Measurements from ENCODE around the gene AKT1. TPM values are rescaled to one million over a fixed set of nuclear protein-coding genes. Genes with fewer than 3 reads are reported as not detected.

AKT1 gene
- total RNA-seq, 1 donor from 2014 or later = 112 TPM

DNA sequence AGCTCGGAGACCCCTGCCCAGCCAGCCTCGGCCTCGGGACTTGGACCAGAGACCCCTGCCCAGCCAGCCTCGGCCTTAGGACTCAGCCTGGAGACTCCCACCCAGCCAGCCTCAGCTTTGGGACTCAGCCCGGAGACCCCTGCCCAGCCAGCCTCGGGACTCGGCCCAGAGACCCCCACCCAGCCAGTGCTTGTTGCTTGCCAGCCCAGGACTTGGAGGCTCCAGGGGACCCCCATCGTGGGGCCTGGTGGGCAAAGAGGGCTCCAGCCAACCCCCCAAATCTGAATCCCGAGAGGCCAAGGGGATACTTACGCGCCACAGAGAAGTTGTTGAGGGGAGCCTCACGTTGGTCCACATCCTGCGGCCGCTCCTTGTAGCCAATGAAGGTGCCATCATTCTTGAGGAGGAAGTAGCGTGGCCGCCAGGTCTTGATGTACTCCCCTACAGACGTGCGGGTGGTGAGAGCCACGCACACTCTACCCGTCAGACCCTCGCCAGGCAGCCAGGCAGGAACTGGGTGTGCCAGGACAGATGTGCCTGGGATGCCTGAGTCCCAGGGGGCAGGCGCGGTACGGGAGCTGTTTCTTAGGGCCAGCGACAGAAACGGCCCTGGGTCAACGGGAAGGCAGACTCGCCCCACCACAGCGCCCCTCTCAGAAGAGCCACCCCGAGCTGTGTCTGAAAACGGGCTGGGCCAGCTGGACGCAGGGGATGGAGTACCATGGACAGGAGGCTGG lies 15.6 kb downstream of the AKT1 start:
- intact Hi-C loops (cut with DNase I) = no loop called here
- DNase-seq (ENCODE audit: low spot score in 2 of 2) = no peak
- Histone ChIP-seq H3K9me3 (no peaks in the 10 kb centered on the region), H3K4me1 (peaks cover 0 to under 1% of the 10 kb centered on the region in 2 donors), H3K4me3 (no peak overlapping the region), H3K27ac (no peak overlapping the region), H3K27me3 (no peaks in the 10 kb centered on the region), H3K36me3 (peaks cover 36 to 39% of the 10 kb centered on the region in 2 donors)
- TF ChIP-seq, protein P1, sequence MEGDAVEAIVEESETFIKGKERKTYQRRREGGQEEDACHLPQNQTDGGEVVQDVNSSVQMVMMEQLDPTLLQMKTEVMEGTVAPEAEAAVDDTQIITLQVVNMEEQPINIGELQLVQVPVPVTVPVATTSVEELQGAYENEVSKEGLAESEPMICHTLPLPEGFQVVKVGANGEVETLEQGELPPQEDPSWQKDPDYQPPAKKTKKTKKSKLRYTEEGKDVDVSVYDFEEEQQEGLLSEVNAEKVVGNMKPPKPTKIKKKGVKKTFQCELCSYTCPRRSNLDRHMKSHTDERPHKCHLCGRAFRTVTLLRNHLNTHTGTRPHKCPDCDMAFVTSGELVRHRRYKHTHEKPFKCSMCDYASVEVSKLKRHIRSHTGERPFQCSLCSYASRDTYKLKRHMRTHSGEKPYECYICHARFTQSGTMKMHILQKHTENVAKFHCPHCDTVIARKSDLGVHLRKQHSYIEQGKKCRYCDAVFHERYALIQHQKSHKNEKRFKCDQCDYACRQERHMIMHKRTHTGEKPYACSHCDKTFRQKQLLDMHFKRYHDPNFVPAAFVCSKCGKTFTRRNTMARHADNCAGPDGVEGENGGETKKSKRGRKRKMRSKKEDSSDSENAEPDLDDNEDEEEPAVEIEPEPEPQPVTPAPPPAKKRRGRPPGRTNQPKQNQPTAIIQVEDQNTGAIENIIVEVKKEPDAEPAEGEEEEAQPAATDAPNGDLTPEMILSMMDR (IDR thresholded peaks at IDR 0.05) = no peak

- intact Hi-C loops (cut with DNase I) = no loop called here
- no peaks in the 10 kb centered on the region for H3K27me3 ChIP-seq
- no peaks in the 10 kb centered on the region for H3K9me3 ChIP-seq
- no peaks in the 10 kb centered on the region for H3K4me1 ChIP-seq
- TF ChIP-seq, protein P1 (IDR thresholded peaks at IDR 0.05) = no peak
- DNase-seq (ENCODE audit: low spot score in 2 of 2) = no peak
- peaks cover 46 to 48% of the 10 kb centered on the region in 2 donors for H3K36me3 ChIP-seq
- H3K27ac ChIP-seq = no peak overlapping the region
- no peak overlapping the region for H3K4me3 ChIP-seq
Measured at GRCh38 chr14:104778694-104779331, 16.7 kb downstream of the AKT1 start.

DNA sequence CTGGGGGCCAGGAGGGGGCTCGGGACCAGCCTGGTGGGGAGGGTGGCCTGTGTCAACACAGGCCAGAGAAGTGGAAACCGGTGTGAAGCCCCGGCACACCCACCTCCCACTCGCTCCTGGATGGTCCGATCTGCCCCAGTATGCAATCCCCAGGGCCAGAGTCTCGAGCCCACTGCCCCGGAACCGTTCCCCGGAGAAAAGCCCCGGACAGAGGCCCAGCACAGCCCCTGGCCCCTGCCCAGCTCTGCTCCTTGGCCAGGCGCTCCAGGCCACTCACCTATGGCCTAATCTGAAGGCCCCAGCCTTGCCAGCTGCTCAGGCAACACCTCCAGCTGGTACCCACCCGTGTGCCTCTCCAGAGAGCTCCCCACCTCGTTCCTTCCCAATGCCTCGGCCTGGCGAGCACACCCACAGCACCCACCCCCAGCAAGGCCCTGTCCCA lies 17.7 kb downstream of the AKT1 start:
- H3K9me3 ChIP-seq = no peaks in the 10 kb centered on the region
- intact Hi-C loops (cut with DNase I) = no loop called here
- TF ChIP-seq, protein P1 (IDR thresholded peaks at IDR 0.05) = no peak
- H3K4me3 ChIP-seq = no peak overlapping the region
- no peak for DNase-seq (ENCODE audit: low spot score in 2 of 2)
- no peaks in the 10 kb centered on the region for H3K4me1 ChIP-seq
- H3K27ac ChIP-seq = no peak overlapping the region
- peaks cover 56 to 57% of the 10 kb centered on the region in 2 donors for H3K36me3 ChIP-seq
- no peaks in the 10 kb centered on the region for H3K27me3 ChIP-seq

DNA sequence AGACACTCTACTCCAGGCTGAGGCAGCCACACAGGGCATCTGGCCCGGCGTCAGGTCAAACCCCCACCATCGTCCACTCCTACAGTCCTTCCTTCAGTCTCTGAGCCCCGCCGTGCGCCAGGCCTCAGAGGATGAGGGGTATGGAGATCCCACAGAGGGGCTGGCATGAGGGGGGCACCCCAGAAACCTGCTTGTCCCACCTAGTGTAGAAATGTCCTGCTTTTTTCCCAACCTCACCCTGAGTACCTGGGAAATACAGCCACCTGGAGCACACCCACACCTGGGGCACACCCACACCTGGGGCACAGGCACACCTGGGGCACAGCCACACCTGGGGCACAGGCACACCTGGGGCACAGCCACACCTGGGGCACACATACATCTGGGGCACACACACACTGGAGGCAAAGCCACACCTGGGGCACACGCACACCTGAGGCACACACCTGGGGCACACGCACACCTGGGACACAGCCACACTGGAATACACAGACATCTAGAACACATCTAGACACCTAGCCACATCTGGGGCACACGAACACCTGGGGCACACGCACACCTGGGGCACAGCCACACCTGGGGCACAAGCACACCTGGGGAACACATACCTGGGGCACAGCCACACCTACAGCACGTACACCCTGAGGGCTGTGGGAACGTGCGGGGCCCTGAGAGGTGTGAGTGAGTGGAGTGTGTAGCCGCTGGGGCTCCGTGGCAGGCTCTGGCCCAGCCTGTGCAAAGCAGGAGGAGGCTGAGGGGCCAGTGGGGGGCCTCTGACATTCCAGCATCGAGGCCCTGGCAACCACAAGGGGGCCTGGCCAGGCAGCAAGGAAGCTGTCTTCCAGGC lies 18.4 kb downstream of the AKT1 start:
- no peaks in the 10 kb centered on the region for H3K9me3 ChIP-seq
- no peak overlapping the region for H3K4me3 ChIP-seq
- intact Hi-C loops (cut with DNase I) = no loop called here
- no peaks in the 10 kb centered on the region for H3K27me3 ChIP-seq
- TF ChIP-seq, protein P1 (IDR thresholded peaks at IDR 0.05) = no peak
- H3K27ac ChIP-seq = no peak overlapping the region
- H3K36me3 ChIP-seq = peaks cover 63% of the 10 kb centered on the region in 2 donors
- no peaks in the 10 kb centered on the region for H3K4me1 ChIP-seq
- DNase-seq (ENCODE audit: low spot score in 2 of 2) = no peak

DNA sequence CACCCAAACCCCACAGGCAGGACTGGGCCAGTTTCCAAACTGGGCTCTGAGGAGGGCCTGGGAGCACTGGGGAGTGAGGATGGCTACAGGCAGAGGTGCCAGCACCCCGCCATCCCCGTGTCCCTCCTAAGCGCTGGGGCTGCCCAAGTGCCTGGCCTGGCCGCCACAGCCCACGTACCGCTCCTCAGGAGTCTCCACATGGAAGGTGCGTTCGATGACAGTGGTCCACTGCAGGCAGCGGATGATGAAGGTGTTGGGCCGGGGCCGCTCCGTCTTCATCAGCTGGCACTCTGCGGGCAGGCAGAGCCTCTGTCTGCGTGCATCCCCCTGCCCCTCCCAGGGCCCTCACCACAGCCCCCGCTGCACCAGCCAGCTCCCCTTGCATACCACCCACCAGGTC lies 19.1 kb downstream of the AKT1 start:
- intact Hi-C loops (cut with DNase I) = no loop called here
- no peaks in the 10 kb centered on the region for H3K27me3 ChIP-seq
- no peak for DNase-seq (ENCODE audit: low spot score in 2 of 2)
- TF ChIP-seq, protein P1 (IDR thresholded peaks at IDR 0.05) = no peak
- no peak overlapping the region for H3K27ac ChIP-seq
- H3K9me3 ChIP-seq = no peaks in the 10 kb centered on the region
- H3K4me1 ChIP-seq = no peaks in the 10 kb centered on the region
- H3K4me3 ChIP-seq = no peak overlapping the region
- H3K36me3 ChIP-seq = peaks cover 70% of the 10 kb centered on the region in 2 donors
